ENCODE measurements around the gene SCUBE2. TPM values are rescaled to one million over a fixed set of nuclear protein-coding genes. Genes with fewer than 3 reads are reported as not detected.

The SCUBE2 gene
- polyA plus RNA-seq, 2 donors, result 0.84 to 4.6 TPM

DNA sequence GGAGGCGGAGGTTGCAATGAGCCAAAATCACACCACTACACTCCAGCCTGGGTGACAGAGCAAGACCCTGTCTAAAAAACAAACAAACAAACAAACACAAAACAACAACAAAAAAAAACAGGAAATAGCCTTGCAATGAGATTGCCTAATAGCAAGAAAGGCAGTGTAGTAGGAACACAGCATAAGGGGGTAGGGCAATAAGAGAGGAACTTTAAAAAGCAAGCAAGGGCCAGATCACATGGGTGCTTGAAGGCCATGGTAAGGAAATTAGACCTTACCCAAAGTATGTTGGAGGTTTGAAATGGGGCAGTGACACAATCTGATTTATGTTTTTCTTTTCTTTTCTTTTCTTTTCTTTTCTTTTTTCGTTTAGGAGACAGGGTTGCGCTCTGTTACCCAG, 52.9 kb downstream of the SCUBE2 start:
- no peaks in the 10 kb centered on the region for H3K36me3 ChIP-seq (ENCODE audit: control insufficient read depth in 2 of 2, insufficient read depth in 2 of 2, low read length in 1 of 2)
- 90 to 100% methylated on average over 3 of the region's 3 CpGs for WGBS, 2 donors
- H3K9me3 ChIP-seq (ENCODE audit: control insufficient read depth in 2 of 2, insufficient read depth in 1 of 2, low read depth in 1 of 2, low read length in 1 of 2), result no peaks in the 10 kb centered on the region
- no peaks in the 10 kb centered on the region for H3K27me3 ChIP-seq (ENCODE audit: control insufficient read depth in 1 of 2, insufficient read depth in 2 of 2, low read length in 2 of 2)
- no peak overlapping the region for H3K27ac ChIP-seq (ENCODE audit: low read depth in 2 of 2, low read length in 1 of 2)
- no peak overlapping the region for H3K4me3 ChIP-seq (ENCODE audit: low read depth in 1 of 2, low read length in 2 of 2)
- no peaks in the 10 kb centered on the region for H3K4me1 ChIP-seq (ENCODE audit: control insufficient read depth in 2 of 2, insufficient read depth in 2 of 2, low read length in 1 of 2)

DNA sequence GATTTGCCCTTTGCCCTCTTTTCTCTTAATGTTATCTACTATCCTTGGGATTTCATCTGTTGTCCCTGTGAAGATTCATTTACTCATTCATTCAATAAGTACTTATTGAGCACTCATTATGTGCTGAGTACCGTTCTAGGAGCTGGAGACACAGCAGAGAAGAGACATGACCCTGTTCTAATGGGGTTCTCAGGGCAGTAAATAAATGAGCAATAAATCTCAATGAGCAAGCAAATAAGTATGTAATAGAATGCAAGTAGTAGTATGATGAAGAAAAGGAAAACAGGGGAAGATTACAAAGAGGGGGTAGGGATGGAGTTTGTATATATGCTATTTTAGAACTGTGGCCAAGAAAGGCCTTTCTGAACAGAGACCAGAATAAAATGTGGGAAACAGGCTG, 53.4 kb downstream of the SCUBE2 start:
- H3K4me1 ChIP-seq (ENCODE audit: control insufficient read depth in 2 of 2, insufficient read depth in 2 of 2, low read length in 1 of 2), result no peaks in the 10 kb centered on the region
- 83 to 88% methylated on average over 1 of the region's 1 CpG for WGBS, 2 donors
- no peaks in the 10 kb centered on the region for H3K36me3 ChIP-seq (ENCODE audit: control insufficient read depth in 2 of 2, insufficient read depth in 2 of 2, low read length in 1 of 2)
- H3K27me3 ChIP-seq (ENCODE audit: control insufficient read depth in 1 of 2, insufficient read depth in 2 of 2, low read length in 2 of 2), result no peaks in the 10 kb centered on the region
- no peak overlapping the region for H3K27ac ChIP-seq (ENCODE audit: low read depth in 2 of 2, low read length in 1 of 2)
- H3K4me3 ChIP-seq (ENCODE audit: low read depth in 1 of 2, low read length in 2 of 2), result no peak overlapping the region
- H3K9me3 ChIP-seq (ENCODE audit: control insufficient read depth in 2 of 2, insufficient read depth in 1 of 2, low read depth in 1 of 2, low read length in 1 of 2), result no peaks in the 10 kb centered on the region

DNA sequence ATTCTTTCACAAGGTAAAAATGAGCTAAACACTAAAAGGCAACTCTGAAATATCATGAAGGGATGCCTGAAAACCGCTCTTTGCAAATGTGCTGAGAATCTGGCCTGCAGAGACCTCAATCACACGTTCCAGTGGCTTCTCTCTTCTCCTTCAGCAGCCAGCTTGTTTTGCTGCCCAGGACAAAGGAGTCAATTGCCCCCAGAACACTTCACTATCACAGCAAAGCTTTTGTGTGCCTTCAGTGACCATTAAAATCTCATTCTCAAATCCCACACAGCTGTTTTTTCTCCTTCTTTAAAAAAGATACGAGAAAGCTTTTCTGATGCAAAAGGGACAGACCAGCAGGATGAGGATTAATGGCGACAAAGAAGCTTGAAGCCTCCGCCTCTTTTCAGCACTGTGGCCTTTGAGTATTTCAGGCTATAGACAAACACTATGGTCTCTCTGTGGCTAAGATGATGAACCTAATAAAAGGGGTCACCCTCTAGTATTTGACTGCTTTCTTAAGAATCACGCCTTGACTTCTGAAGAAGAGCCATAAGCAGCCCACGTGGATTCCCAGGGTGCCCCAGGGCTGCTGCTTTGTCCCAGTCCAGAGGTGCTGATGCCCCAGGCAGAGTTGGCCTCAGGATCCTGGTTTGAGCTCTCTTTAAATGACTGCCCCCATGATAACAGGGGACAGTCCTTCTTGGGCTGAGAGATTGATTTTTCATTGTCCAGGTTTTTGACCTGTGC, 54.2 kb downstream of the SCUBE2 start:
- H3K27me3 ChIP-seq (ENCODE audit: control insufficient read depth in 1 of 2, insufficient read depth in 2 of 2, low read length in 2 of 2), result no peaks in the 10 kb centered on the region
- no peaks in the 10 kb centered on the region for H3K4me1 ChIP-seq (ENCODE audit: control insufficient read depth in 2 of 2, insufficient read depth in 2 of 2, low read length in 1 of 2)
- no peak overlapping the region for H3K4me3 ChIP-seq (ENCODE audit: low read depth in 1 of 2, low read length in 2 of 2)
- no peaks in the 10 kb centered on the region for H3K36me3 ChIP-seq (ENCODE audit: control insufficient read depth in 2 of 2, insufficient read depth in 2 of 2, low read length in 1 of 2)
- no peaks in the 10 kb centered on the region for H3K9me3 ChIP-seq (ENCODE audit: control insufficient read depth in 2 of 2, insufficient read depth in 1 of 2, low read depth in 1 of 2, low read length in 1 of 2)
- no peak overlapping the region for H3K27ac ChIP-seq (ENCODE audit: low read depth in 2 of 2, low read length in 1 of 2)
- 73 to 82% methylated on average over 7 of the region's 7 CpGs for WGBS, 2 donors

DNA sequence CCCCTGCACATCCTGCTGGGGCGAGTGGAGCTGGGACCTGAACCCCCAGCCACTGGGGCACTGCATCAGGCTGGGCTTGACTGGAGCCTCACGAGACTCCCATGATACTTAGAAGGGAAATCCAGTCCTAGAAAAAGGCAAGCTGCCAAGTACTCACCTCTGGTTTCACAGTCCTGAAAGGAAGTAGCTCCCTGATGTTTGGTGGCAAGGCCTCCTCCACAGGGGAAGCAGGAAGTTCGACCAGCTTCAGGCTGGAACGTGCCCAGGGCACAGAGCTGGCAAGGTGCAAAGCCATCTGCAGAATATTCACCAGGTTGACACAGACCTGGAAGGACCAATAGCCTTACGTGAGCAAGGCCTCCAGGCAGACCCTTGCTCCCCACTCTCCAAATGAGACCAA, 60.8 kb downstream of the SCUBE2 start:
- Histone ChIP-seq H3K27ac (ENCODE audit: low read depth in 2 of 2, low read length in 1 of 2) (no peak overlapping the region), H3K27me3 (ENCODE audit: control insufficient read depth in 1 of 2, insufficient read depth in 2 of 2, low read length in 2 of 2) (no peaks in the 10 kb centered on the region), H3K9me3 (ENCODE audit: control insufficient read depth in 2 of 2, insufficient read depth in 1 of 2, low read depth in 1 of 2, low read length in 1 of 2) (no peaks in the 10 kb centered on the region), H3K4me1 (ENCODE audit: control insufficient read depth in 2 of 2, insufficient read depth in 2 of 2, low read length in 1 of 2) (peaks cover 0 to 5% of the 10 kb centered on the region in 2 donors), H3K4me3 (ENCODE audit: low read depth in 1 of 2, low read length in 2 of 2) (no peak overlapping the region), H3K36me3 (ENCODE audit: control insufficient read depth in 2 of 2, insufficient read depth in 2 of 2, low read length in 1 of 2) (no peaks in the 10 kb centered on the region)
- 57 to 72% methylated on average over 5 of the region's 5 CpGs for WGBS, 2 donors

DNA sequence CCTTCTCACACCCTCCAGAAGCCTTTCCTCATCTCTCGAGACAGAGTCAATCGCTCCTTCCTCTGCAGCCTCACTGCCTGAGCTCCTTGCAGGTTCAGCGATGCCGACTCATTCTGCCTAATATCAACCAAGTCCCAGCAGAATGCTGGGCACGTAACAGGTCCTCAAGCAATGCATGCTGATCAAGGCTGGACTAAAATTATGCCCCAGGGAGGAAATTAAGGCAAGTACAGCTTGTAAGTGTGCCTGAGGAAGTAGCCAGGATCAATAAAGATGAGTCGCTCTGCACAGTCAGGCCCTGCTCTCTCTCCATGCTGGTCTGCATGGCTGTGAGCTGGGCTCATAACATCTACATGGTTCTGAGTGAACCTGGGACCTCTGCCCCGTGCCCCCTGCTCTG, 62.0 kb downstream of the SCUBE2 start:
- WGBS, 2 donors, result 91% methylated on average over 7 of the region's 7 CpGs
- H3K9me3 ChIP-seq (ENCODE audit: control insufficient read depth in 2 of 2, insufficient read depth in 1 of 2, low read depth in 1 of 2, low read length in 1 of 2), result no peaks in the 10 kb centered on the region
- no peak overlapping the region for H3K4me3 ChIP-seq (ENCODE audit: low read depth in 1 of 2, low read length in 2 of 2)

DNA sequence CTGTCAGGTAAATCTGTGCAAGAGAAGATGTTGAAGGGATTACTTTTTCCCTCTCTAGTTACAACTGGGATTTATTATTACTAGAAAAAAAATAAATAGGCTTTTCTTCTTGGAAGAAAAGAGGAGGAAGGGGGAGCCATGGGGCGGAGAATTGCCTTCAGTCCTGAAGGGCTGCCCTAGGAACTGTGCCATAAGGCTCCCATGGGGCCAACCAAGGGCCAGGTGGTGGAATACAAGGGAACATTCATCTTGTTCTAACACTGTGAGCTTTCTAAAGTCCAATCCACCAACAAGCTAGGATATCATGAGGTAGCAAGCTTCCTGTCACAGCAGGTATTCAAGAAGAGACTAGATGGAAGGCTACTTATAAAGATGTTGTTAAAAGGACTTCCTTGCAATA, 62.8 kb downstream of the SCUBE2 start:
- no peak overlapping the region for H3K4me3 ChIP-seq (ENCODE audit: low read depth in 1 of 2, low read length in 2 of 2)
- peaks cover 0 to 5% of the 10 kb centered on the region in 2 donors for H3K4me1 ChIP-seq (ENCODE audit: control insufficient read depth in 2 of 2, insufficient read depth in 2 of 2, low read length in 1 of 2)
- WGBS, 2 donors, result 91% methylated on average over 1 of the region's 1 CpG
- H3K36me3 ChIP-seq (ENCODE audit: control insufficient read depth in 2 of 2, insufficient read depth in 2 of 2, low read length in 1 of 2), result no peaks in the 10 kb centered on the region
- H3K27ac ChIP-seq (ENCODE audit: low read depth in 2 of 2, low read length in 1 of 2), result no peak overlapping the region
- H3K9me3 ChIP-seq (ENCODE audit: control insufficient read depth in 2 of 2, insufficient read depth in 1 of 2, low read depth in 1 of 2, low read length in 1 of 2), result no peaks in the 10 kb centered on the region
- no peaks in the 10 kb centered on the region for H3K27me3 ChIP-seq (ENCODE audit: control insufficient read depth in 1 of 2, insufficient read depth in 2 of 2, low read length in 2 of 2)

More for the DNA sequence above, 62.0 kb downstream of the SCUBE2 start:
- Histone ChIP-seq H3K27ac (ENCODE audit: low read depth in 2 of 2, low read length in 1 of 2) (no peak overlapping the region), H3K4me1 (ENCODE audit: control insufficient read depth in 2 of 2, insufficient read depth in 2 of 2, low read length in 1 of 2) (peaks cover 0 to 5% of the 10 kb centered on the region in 2 donors), H3K36me3 (ENCODE audit: control insufficient read depth in 2 of 2, insufficient read depth in 2 of 2, low read length in 1 of 2) (no peaks in the 10 kb centered on the region), H3K27me3 (ENCODE audit: control insufficient read depth in 1 of 2, insufficient read depth in 2 of 2, low read length in 2 of 2) (no peaks in the 10 kb centered on the region)

DNA sequence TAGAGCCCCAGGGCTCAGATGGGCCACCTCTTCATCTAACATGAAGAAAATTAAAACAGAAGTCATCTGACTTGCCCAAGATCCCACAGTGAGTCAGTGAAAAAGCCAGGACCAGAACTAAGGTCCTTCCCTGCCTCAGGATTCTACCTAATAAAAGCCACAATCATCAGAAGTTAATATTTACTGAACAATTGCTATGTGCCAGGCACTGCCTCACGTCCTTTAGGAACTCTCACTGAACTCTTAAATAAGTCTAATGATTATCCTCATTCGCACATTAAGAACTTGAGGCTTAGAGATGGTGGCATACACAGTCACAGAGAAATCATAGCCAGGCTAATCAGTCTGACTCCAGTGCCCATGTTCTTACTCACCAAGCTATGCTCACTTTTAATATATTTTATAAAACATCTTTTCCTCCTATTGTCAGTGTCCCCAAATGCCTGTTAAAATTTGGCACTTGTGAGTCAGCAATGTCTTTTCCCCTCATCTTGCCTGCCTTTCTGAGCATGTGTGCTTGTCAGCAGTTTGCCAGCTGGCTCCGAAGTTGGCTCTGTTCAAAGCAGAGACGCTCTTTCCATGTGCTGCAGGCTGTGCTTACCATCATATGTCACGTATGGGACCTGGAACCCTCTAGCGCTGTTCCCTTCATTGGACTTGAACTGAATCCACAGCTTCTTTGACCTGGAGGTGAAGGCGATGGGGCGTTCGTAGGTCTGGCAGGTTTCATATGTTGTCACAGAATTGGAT, 66.1 kb downstream of the SCUBE2 start:
- 80 to 86% methylated on average over 9 of the region's 9 CpGs for WGBS, 2 donors
- Histone ChIP-seq H3K36me3 (ENCODE audit: control insufficient read depth in 2 of 2, insufficient read depth in 2 of 2, low read length in 1 of 2) (no peaks in the 10 kb centered on the region), H3K9me3 (ENCODE audit: control insufficient read depth in 2 of 2, insufficient read depth in 1 of 2, low read depth in 1 of 2, low read length in 1 of 2) (no peaks in the 10 kb centered on the region), H3K4me3 (ENCODE audit: low read depth in 1 of 2, low read length in 2 of 2) (no peak overlapping the region), H3K27me3 (ENCODE audit: control insufficient read depth in 1 of 2, insufficient read depth in 2 of 2, low read length in 2 of 2) (no peaks in the 10 kb centered on the region), H3K27ac (ENCODE audit: low read depth in 2 of 2, low read length in 1 of 2) (no peak overlapping the region), H3K4me1 (ENCODE audit: control insufficient read depth in 2 of 2, insufficient read depth in 2 of 2, low read length in 1 of 2) (no peaks in the 10 kb centered on the region)

DNA sequence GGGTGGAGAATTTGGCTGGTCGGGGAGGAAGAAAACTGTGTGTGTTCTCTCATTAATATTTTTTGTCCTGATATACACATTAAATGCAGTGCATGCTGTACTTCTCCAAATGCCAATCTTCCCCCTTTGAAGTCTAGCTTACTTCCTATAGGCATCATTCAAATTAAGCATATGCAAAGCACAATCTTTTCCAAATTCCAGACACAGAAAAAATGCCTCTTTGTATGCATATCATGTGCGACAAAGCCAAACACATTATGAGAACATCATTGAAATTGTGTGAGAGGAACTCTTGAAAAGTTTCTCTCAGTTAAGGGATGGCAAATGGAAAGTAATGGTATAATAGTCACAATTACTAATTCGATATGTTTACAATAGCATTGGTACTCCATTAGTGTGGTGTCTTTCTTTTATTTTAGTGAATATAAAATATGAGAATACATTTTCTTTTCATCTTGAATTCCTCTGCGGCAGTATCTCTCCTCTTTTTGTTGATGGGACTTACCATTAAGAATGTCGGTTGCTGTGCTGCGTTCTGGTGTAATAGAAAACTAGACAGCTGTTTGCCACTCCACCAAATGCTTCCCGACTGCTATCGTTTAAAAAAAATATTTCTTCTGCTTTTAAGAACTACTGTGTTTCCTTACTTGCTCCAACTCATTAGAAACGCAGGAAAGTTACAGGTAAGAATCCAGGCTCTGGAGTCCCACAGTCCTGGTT, 68.3 kb downstream of the SCUBE2 start:
- Histone ChIP-seq H3K27me3 (ENCODE audit: control insufficient read depth in 1 of 2, insufficient read depth in 2 of 2, low read length in 2 of 2) (no peaks in the 10 kb centered on the region), H3K4me3 (ENCODE audit: low read depth in 1 of 2, low read length in 2 of 2) (no peak overlapping the region), H3K4me1 (ENCODE audit: control insufficient read depth in 2 of 2, insufficient read depth in 2 of 2, low read length in 1 of 2) (no peaks in the 10 kb centered on the region), H3K36me3 (ENCODE audit: control insufficient read depth in 2 of 2, insufficient read depth in 2 of 2, low read length in 1 of 2) (no peaks in the 10 kb centered on the region), H3K9me3 (ENCODE audit: control insufficient read depth in 2 of 2, insufficient read depth in 1 of 2, low read depth in 1 of 2, low read length in 1 of 2) (no peaks in the 10 kb centered on the region), H3K27ac (ENCODE audit: low read depth in 2 of 2, low read length in 1 of 2) (no peak overlapping the region)
- 90 to 91% methylated on average over 9 of the region's 9 CpGs for WGBS, 2 donors

DNA sequence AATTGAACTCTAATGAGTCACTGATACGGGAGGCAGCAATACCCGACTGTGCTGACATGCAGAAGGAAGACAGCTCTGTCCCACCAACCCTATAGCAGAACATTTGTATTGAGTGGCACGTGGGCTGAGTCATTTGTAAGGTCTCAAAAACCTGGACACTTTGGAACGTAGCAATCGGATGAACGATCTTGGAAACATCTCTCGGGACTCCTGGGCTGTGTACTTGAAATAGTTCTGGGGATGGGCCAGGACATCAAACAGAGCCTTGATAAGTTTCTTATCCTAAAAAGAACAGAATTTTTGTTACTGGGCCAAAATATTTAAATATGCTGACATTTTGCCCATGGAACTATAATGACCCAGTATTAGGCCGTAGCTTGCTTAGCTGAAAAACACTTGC, 70.5 kb downstream of the SCUBE2 start:
- no peaks in the 10 kb centered on the region for H3K27me3 ChIP-seq (ENCODE audit: control insufficient read depth in 1 of 2, insufficient read depth in 2 of 2, low read length in 2 of 2)
- no peak overlapping the region for H3K4me3 ChIP-seq (ENCODE audit: low read depth in 1 of 2, low read length in 2 of 2)
- H3K4me1 ChIP-seq (ENCODE audit: control insufficient read depth in 2 of 2, insufficient read depth in 2 of 2, low read length in 1 of 2), result no peaks in the 10 kb centered on the region
- no peak overlapping the region for H3K27ac ChIP-seq (ENCODE audit: low read depth in 2 of 2, low read length in 1 of 2)
- WGBS, 2 donors, result 68 to 73% methylated on average over 8 of the region's 8 CpGs
- H3K36me3 ChIP-seq (ENCODE audit: control insufficient read depth in 2 of 2, insufficient read depth in 2 of 2, low read length in 1 of 2), result no peaks in the 10 kb centered on the region
- H3K9me3 ChIP-seq (ENCODE audit: control insufficient read depth in 2 of 2, insufficient read depth in 1 of 2, low read depth in 1 of 2, low read length in 1 of 2), result no peaks in the 10 kb centered on the region
